Hematopoietic multipotent progenitor cell treated with erythropoietin and hydrocortisone succinate and interleukin-3 and kit ligand, for 6 days (in vitro differentiated cells): ENCODE data around the gene EPHA10.
"Not testable (repeated sequence)": the region's sequence is repeated elsewhere in the genome, so short reads cannot be mapped to it uniquely, and the experiment has no call there.

ENCODE experiments used
- DNase-seq: peaks from one replicate; pipeline ENCODE4 v3.0.0-alpha.2; 2015

EPHA10 gene

DNA sequence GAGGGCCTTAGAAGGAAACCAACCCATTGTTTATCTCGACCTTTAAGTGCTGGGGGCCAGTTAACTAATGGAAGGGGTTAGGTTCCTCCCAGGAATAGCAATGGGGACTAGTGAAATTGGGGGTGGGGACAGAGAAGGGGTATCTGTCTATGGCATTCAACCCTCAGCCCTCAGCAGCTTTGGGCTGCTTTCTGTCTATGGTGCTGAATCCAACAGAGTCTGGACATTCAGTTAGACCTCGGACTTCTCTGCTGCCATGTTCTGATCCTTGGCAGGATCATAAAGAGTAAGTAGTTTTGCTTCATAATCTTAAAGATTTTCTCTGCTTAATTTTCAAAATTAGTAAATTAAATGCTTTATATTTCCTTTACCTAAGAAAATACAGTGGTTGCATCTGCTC lies 2.6 kb upstream of the EPHA10 start:
- no peak for DNase-seq

DNA sequence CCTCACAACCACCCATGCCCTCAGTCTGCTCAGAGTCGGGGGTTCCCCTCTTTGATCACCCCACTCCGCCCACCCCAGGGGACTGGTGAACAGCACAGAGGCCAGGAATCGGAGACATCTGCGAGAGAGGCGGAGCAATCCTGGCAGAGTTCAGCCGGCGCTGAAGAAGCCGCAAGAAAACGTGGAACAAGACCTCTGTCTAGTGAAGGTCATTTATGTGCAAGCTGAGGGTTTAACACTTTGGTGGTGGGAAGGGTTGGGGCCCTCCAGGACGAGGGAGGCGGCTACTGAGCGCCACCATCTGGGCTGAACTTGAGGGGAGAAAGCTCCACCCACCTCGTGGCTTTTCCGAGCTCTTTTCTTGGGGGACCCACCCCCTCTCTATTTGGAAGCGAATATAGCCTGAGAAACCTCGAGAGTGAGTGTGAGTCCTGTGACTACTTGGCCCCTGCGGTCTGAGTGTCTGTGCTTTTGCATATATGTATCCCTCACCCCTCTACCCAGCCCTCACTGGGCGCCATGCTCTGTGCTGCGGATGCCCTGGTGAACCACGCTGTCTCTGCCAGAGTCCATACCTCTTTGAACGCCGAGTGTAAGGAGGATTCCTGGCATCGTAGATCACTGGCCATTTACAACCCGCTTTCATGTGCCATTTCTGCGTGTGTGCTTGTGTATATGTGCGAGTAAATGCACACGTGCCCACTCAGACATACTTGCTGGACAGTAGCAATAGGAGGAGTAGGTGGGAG lies 1.2 kb upstream of the EPHA10 start:
- peak; percentile 30 for DNase-seq

GRCh38 chr1:37764414-37764825 lies 500 bp downstream of the EPHA10 start:
- peak; percentile 89 for DNase-seq

DNA sequence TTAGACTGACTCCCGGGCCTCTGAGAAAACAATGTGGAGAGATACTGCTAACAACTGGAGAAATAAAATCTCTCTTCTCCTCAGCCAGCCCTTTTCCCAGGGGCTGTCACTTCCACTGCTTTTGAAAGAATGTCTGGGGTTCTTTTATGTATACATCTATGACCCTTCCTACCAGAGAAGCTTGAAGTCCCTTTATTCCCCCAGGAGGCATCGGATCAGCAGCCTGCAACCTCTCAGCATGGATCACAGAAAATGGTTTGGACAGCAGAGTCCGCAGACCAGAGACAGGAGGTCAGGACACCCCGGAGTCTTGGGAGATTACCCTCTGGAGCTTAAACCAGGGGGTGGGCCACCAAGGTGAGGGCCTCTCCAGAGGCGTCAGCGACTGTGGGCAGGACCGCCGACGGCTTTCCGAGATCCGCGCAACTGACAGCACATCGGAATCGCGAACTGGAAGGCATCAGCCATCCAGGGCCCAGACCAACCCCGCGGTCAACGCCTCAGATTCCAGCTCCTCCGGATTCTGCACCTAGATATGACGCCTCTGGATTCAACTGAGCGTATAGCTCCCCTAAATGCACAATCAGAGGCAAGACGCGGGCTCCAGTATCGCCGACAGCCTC lies 1.0 kb downstream of the EPHA10 start:
- no peak for DNase-seq

GRCh38 chr1:37762516-37762915 lies 2.4 kb downstream of the EPHA10 start:
- no peak for DNase-seq

- no peak for DNase-seq
Measured at GRCh38 chr1:37761416-37762095, 3.4 kb downstream of the EPHA10 start.

- DNase-seq = no peak
Measured at GRCh38 chr1:37759451-37759850, 5.5 kb downstream of the EPHA10 start.

DNA sequence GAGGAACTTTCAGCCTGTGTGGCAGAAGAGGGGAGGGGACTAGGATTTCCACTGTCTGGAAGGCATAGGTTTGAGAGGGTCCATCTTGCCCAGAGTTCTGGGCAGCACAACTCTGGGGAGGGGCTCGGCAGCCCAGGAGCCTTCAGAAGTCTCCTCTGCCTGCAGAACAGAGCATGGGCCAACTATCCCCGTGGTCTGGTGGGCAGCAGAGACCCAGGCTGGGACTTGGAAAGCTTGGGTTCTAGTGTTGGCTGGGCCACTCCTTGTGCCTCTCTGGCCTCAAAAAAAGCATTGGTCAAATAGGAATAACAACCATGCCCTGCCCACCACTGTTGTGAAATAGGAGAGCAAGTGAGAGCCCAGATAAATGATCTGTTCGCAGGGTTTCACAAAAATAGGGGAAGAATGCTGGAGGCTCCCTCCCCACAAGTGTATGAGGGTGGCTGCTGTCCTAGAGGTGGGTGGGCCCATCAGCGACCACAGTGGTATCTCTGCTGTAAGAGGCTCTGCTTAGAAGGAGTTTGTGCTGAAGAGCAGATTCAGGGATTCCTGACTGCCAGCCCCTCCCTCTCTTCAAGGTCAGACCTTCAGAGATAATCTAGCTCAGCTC lies 8.9 kb downstream of the EPHA10 start:
- peak; percentile 36 for DNase-seq

DNA sequence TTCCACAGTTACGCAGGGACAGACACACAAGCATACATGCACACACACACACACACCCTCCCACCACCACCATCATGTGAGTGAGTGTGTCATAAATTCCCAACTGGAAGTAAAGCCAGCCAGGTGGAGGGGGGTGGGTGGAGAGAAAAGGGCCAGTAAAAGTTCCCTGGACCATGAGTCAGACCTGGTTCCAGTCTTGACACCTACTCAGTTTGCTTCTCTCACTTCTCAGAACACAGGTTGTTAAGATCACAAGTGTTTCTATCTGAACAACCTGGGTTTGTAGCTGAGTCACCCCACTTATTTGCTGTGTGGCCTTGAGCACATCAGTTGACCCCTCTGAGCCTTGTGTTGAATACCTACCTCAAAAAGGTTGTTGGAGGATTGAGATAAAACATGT lies 9.6 kb downstream of the EPHA10 start:
- no peak for DNase-seq

- DNase-seq = no peak
Measured at GRCh38 chr1:37753473-37754321, 11.2 kb downstream of the EPHA10 start.

GRCh38 chr1:37752583-37753471 lies 12.1 kb downstream of the EPHA10 start:
- peak; percentile 44 for DNase-seq

GRCh38 chr1:37752213-37752582 lies 12.7 kb downstream of the EPHA10 start:
- DNase-seq = no peak

- no peak for DNase-seq
Measured at GRCh38 chr1:37748565-37748964, 16.4 kb downstream of the EPHA10 start.

- no peak for DNase-seq
Measured at GRCh38 chr1:37746806-37747205, 18.1 kb downstream of the EPHA10 start.

DNA sequence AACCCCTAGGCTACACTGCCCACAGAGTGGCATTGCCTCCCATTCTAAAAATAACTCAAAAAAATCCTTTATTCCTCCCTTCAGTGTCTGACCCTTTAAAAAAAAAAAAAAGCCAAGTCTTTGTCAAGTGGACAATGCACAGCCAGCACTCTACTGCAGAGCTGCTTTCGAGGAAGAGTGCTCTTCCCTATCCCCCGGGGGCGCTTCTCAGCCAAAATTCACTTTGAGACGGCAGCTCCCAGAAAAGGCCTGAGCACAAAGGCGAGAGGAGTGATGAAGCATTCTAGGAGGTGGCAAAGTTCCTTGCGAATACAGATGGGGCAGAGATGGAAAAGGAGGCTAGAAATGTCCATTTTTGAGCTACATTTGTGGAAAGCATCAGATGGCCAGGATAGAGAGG lies 23.3 kb downstream of the EPHA10 start:
- DNase-seq = no peak

GRCh38 chr1:37741130-37741529 lies 23.8 kb downstream of the EPHA10 start:
- DNase-seq = no peak

DNA sequence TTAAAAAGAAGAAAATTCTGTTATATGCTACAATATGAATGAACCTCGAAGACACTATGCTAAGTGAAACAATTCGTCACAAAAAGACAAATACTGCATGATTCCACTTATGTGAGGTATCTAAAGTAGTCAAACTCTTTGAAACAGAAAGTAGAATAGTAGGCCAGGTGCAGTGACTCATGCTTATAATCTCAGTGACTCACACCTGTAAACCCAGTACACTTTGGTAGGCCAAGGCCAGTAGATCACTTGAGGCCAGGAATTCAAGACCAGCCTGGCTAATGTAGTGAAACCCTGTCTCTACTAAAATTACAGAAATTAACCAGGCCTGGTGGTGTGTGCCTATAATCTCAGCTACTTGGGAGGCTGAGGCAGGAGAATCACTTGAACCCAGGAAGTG lies 25.7 kb downstream of the EPHA10 start:
- no peak for DNase-seq

- not testable (repeated sequence) for DNase-seq
Measured at GRCh38 chr1:37738619-37739018, 26.3 kb downstream of the EPHA10 start.

GRCh38 chr1:37737975-37738374 lies 26.9 kb downstream of the EPHA10 start:
- not testable (repeated sequence) for DNase-seq

GRCh38 chr1:37734629-37735591 lies 30.0 kb downstream of the EPHA10 start:
- peak; percentile 38 for DNase-seq
